Neural cell (in vitro differentiated cells): ENCODE results near the gene SKI. TPM values are rescaled to one million over a fixed set of nuclear protein-coding genes. Genes with fewer than 3 reads are reported as not detected.

Experiments
- H2AFZ ChIP-seq: fragments of 200-600, 300-800 bp; sonication (generic), shearing (Covaris generic); 2 replicates; pipeline ENCODE4 v1.6.0; 2014; ENCODE audit warnings: low read depth, mild to moderate bottlenecking, antibody characterized with exemption, low read length, moderate library complexity
- H3F3A ChIP-seq: fragments of 200-600 bp; shearing (Covaris generic); 2 replicates; pipeline ENCODE4 v1.6.1; 2016; ENCODE audit warnings: mild to moderate bottlenecking, moderate library complexity, mixed read lengths, antibody characterized with exemption, low read length; ENCODE audit not compliant: insufficient read depth, poor library complexity, severe bottlenecking
- H3K27ac ChIP-seq: fragments of 200-600, 300-800 bp; sonication (generic), shearing (Covaris generic); 2 replicates; pipeline ENCODE4 v1.5.1; 2014; ENCODE audit warnings: mild to moderate bottlenecking, low read length, moderate library complexity
- H3K27me3 ChIP-seq: fragments of 300-800, 200-600 bp; sonication (generic), shearing (Covaris generic); 2 replicates; pipeline ENCODE4 v1.6.0; 2014; ENCODE audit warnings: mild to moderate bottlenecking, low read depth, low read length, moderate library complexity; ENCODE audit not compliant: insufficient read depth
- H3K36me3 ChIP-seq: fragments of 300-800, 200-600 bp; sonication (generic), shearing (Covaris generic); 2 replicates; pipeline ENCODE4 v1.5.1; 2014; ENCODE audit warnings: mild to moderate bottlenecking, antibody characterized with exemption, low read length, moderate library complexity; ENCODE audit not compliant: insufficient read depth
- H3K4me2 ChIP-seq: fragments of 300-800, 200-600 bp; sonication (generic), shearing (Covaris generic); 2 replicates; pipeline ENCODE4 v1.6.0; 2014; ENCODE audit warnings: mild to moderate bottlenecking, low read length
- H3K4me3 ChIP-seq: fragments of 300-800, 200-600 bp; sonication (generic), shearing (Covaris generic); 2 replicates; pipeline ENCODE4 v1.5.1; 2014; ENCODE audit warnings: mild to moderate bottlenecking, low read length, moderate library complexity
- H3K79me2 ChIP-seq: fragments of 200-600 bp; shearing (Covaris generic); replicated peaks from 2 replicates; pipeline ENCODE4 v1.6.0; 2014; ENCODE audit warnings: mild to moderate bottlenecking, low read length, moderate library complexity; ENCODE audit not compliant: insufficient read depth
- H3K9ac ChIP-seq: fragments of 300-800, 200-600 bp; sonication (generic), shearing (Covaris generic); 2 replicates; pipeline ENCODE4 v1.6.1; 2016; ENCODE audit warnings: mild to moderate bottlenecking, low read length, mixed read lengths
- H3K9me2 ChIP-seq: fragments of 200-600 bp; shearing (Covaris generic); 2 replicates; pipeline ENCODE4 v1.6.1; 2016; ENCODE audit warnings: mild to moderate bottlenecking, low read length, mixed read lengths; ENCODE audit not compliant: insufficient read depth
- H3K9me3 ChIP-seq: fragments of 200-600, 300-800 bp; sonication (generic), shearing (Covaris generic); 2 replicates; pipeline ENCODE4 v1.6.1; 2016; ENCODE audit warnings: mild to moderate bottlenecking, mixed run types, low read length, moderate library complexity, mixed read lengths
- H4K20me1 ChIP-seq: fragments of 200-600 bp; shearing (Covaris generic); 2 replicates; pipeline ENCODE4 v1.6.1; 2016; ENCODE audit warnings: mild to moderate bottlenecking, mixed run types; ENCODE audit not compliant: insufficient read depth
- EP300 ChIP-seq: fragments of 450-650 bp; conservative IDR thresholded peaks from 2 replicates; pipeline ENCODE4 v1.6.1; 2014; ENCODE audit warnings: antibody characterized with exemption, mild to moderate bottlenecking, moderate library complexity; ENCODE audit not compliant: poor library complexity, severe bottlenecking
- EZH2 ChIP-seq: fragments of 200-600, 300-800 bp; shearing (Covaris generic), sonication (generic); IDR thresholded peaks from 2 replicates; pipeline ENCODE4 v1.6.1; 2014; ENCODE audit warnings: antibody characterized with exemption, low read length, borderline replicate concordance, mild to moderate bottlenecking; ENCODE audit not compliant: insufficient read depth, poor library complexity, severe bottlenecking
- MXI1 ChIP-seq: fragments of 450-650 bp; conservative IDR thresholded peaks from 2 replicates; pipeline ENCODE4 v1.6.1; 2014; ENCODE audit warnings: antibody characterized with exemption, mild to moderate bottlenecking; ENCODE audit not compliant: poor library complexity, severe bottlenecking
- POLR2AphosphoS5 ChIP-seq: IDR thresholded peaks from 2 replicates; pipeline ENCODE4 v1.6.1; 2012
- RAD21 ChIP-seq: fragments of 450-650 bp; conservative IDR thresholded peaks from 2 replicates; pipeline ENCODE4 v1.6.1; 2014; ENCODE audit warnings: antibody characterized with exemption, mild to moderate bottlenecking, moderate library complexity
- SMC3 ChIP-seq: fragments of 450-650 bp; conservative IDR thresholded peaks from 2 replicates; pipeline ENCODE4 v1.6.1; 2014; ENCODE audit warnings: antibody characterized with exemption, mild to moderate bottlenecking, moderate library complexity; ENCODE audit not compliant: poor library complexity
- TAF1 ChIP-seq: IDR thresholded peaks from 2 replicates; pipeline ENCODE4 v1.6.1; 2012; ENCODE audit warnings: low read depth
- polyA plus RNA-seq: library from polyadenylated mRNA; depleted of rRNA; stranded (reverse); fragments of >200 nt; gene quantifications from 2 replicates; pipeline ENCODE4 v1.2.3, GENCODE V29; 2014
- TF ChIP-seq, protein P1 (sequence below): fragments of 450-650 bp; IDR thresholded peaks from 2 replicates; pipeline ENCODE4 v1.5.1; 2014; ENCODE audit warnings: antibody characterized with exemption, mild to moderate bottlenecking, moderate library complexity; ENCODE audit not compliant: poor library complexity, severe bottlenecking
- TF ChIP-seq, protein P2 (sequence below): IDR thresholded peaks from 2 replicates; pipeline ENCODE4 v1.6.1; 2012; ENCODE audit warnings: borderline replicate concordance

SKI gene
- polyA plus RNA-seq, 1 donor from 2014 or later: 4.1 TPM

DNA sequence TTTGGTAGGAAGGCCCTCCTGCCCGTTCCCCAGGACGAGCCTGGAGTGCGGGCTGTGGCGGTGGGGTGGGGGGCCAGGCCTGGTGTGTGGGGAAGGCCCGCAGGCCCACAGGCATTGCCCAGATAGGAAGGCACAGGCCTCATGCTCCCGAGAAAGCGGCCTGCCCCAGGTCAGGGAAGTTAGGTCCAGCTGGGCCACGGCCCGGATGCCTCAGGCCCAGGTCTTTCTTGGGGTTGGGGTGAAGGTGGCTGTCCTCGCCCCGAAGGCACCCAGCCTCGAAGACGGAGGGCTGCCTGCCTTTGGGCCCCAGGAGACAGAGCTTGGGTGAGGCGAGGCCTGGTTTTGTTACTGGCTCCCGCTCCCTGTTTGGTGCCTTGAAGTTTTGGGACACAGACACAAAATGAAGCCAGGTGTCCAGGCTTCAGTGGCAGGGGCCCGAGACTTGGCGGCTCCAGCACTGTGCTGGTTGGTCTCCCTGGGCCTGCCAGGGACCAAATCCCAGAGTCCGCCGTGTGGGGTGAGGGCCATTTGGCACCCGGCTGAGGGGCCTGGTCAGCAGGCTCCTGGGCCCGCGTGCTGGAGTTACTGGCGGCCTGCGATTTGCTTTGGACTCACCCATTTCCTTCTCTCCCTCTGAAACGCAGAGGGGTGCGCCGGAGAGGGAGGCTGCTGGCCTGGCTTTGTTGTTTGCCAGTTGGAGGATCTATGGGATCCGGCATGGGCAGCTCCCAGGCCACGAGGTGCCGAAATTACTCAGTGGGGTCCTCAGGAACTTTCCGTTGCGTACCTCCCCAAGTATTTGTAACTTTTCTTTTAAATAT lies 2.0 kb downstream of the SKI start:
- Histone ChIP-seq H3K27ac (no peak overlapping the region), H3K4me3 (peak overlapping the region; percentile 98), H3K9ac (peak overlapping the region; percentile 76), H3K27me3 (no peaks in the 10 kb centered on the region), H3K4me2 (peak overlapping the region; percentile 81), H2AFZ (no peak overlapping the region), H3K36me3 (no peaks in the 10 kb centered on the region), H3K9me2 (no peaks in the 10 kb centered on the region), H3F3A (no peaks in the 10 kb centered on the region), H3K9me3 (no peaks in the 10 kb centered on the region), H3K79me2 (peaks cover 59% of the 10 kb centered on the region), H4K20me1 (peaks cover 61% of the 10 kb centered on the region)
- TF ChIP-seq POLR2AphosphoS5 (no peak), EP300 (no peak), MXI1 (no peak), TAF1 (no peak), SMC3 (no peak), RAD21 (no peak), EZH2 (no peak)
- TF ChIP-seq, protein P1, sequence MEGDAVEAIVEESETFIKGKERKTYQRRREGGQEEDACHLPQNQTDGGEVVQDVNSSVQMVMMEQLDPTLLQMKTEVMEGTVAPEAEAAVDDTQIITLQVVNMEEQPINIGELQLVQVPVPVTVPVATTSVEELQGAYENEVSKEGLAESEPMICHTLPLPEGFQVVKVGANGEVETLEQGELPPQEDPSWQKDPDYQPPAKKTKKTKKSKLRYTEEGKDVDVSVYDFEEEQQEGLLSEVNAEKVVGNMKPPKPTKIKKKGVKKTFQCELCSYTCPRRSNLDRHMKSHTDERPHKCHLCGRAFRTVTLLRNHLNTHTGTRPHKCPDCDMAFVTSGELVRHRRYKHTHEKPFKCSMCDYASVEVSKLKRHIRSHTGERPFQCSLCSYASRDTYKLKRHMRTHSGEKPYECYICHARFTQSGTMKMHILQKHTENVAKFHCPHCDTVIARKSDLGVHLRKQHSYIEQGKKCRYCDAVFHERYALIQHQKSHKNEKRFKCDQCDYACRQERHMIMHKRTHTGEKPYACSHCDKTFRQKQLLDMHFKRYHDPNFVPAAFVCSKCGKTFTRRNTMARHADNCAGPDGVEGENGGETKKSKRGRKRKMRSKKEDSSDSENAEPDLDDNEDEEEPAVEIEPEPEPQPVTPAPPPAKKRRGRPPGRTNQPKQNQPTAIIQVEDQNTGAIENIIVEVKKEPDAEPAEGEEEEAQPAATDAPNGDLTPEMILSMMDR: no peak
- TF ChIP-seq, protein P2, sequence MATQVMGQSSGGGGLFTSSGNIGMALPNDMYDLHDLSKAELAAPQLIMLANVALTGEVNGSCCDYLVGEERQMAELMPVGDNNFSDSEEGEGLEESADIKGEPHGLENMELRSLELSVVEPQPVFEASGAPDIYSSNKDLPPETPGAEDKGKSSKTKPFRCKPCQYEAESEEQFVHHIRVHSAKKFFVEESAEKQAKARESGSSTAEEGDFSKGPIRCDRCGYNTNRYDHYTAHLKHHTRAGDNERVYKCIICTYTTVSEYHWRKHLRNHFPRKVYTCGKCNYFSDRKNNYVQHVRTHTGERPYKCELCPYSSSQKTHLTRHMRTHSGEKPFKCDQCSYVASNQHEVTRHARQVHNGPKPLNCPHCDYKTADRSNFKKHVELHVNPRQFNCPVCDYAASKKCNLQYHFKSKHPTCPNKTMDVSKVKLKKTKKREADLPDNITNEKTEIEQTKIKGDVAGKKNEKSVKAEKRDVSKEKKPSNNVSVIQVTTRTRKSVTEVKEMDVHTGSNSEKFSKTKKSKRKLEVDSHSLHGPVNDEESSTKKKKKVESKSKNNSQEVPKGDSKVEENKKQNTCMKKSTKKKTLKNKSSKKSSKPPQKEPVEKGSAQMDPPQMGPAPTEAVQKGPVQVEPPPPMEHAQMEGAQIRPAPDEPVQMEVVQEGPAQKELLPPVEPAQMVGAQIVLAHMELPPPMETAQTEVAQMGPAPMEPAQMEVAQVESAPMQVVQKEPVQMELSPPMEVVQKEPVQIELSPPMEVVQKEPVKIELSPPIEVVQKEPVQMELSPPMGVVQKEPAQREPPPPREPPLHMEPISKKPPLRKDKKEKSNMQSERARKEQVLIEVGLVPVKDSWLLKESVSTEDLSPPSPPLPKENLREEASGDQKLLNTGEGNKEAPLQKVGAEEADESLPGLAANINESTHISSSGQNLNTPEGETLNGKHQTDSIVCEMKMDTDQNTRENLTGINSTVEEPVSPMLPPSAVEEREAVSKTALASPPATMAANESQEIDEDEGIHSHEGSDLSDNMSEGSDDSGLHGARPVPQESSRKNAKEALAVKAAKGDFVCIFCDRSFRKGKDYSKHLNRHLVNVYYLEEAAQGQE: no peak

DNA sequence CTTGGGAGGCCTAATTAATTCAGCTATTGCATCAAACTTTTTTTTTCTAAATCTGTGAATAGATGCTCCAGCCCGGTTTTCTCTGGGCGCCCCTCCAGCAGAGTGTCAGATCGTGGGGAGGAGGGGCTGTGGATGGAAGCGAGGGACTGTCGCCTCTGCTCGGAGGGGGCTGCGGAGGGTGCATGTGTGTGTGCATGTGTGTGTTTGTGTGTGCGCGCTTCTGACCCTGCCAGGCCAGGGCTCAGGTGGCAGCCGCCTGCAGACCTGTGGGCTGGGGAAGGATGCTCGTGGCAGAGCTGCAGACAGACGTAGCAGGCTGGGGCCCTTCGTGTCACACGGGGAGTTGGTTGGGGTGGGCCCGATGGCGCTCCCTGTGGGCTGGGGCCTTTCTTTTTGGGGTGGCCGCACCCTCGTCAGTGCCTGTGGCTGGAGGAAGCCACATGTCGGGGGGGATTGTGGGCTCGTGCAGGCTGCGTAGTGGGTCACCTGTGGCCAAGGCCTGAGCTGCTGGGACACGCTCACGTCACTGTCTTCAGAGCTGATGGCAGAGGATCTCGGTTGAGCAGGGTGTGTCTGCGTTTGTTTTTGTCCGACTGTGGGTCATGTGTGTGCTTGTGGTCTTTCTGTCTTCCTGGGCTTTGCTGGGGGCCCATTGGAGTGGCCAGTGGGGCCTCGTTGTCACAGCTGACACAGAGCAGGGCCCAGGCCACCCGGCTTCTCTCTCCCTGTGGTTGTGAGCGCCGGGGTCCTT lies 2.8 kb downstream of the SKI start:
- H3K9me2 ChIP-seq: no peaks in the 10 kb centered on the region
- no peaks in the 10 kb centered on the region for H3K36me3 ChIP-seq
- no peak overlapping the region for H3K27ac ChIP-seq
- peak overlapping the region; percentile 81 for H3K4me2 ChIP-seq
- H3K79me2 ChIP-seq: peaks cover 68% of the 10 kb centered on the region
- H2AFZ ChIP-seq: no peak overlapping the region
- H3K4me3 ChIP-seq: peak overlapping the region; percentile 98
- H3F3A ChIP-seq: no peaks in the 10 kb centered on the region
- H4K20me1 ChIP-seq: peaks cover 62% of the 10 kb centered on the region
- no peaks in the 10 kb centered on the region for H3K9me3 ChIP-seq
- no peaks in the 10 kb centered on the region for H3K27me3 ChIP-seq
- H3K9ac ChIP-seq: peak overlapping the region; percentile 76
- no peak for TF ChIP-seq SMC3
- TF ChIP-seq MXI1: peak; percentile 45
